ENCODE results near the gene TIMM9.
"Not testable (repeated sequence)": the region's sequence is repeated elsewhere in the genome, so short reads cannot be mapped to it uniquely, and the experiment has no call there.

GRCh38 chr14:58362272-58362671 is 65.1 kb downstream of the TIMM9 start:
- TF ChIP-seq CTCF, POLR2A (IDR thresholded peaks at IDR 0.05): not testable (repeated sequence)
